Epithelial cell of proximal tubule (primary cell): ENCODE results near the gene SPTAN1. TPM values are rescaled to one million over a fixed set of nuclear protein-coding genes. Genes with fewer than 3 reads are reported as not detected.

ENCODE experiments used
- DNase-seq: peaks from one replicate; pipeline ENCODE4 v3.0.0-alpha.2; 2011; ENCODE audit warnings: low read depth
- H3K4me3 ChIP-seq: 2 replicates; pipeline ENCODE4 v1.5.1; 2011; ENCODE audit warnings: low read depth, mild to moderate bottlenecking, low read length
- CTCF ChIP-seq: conservative IDR thresholded peaks from 2 replicates; pipeline ENCODE4 v1.5.1; 2012; ENCODE audit warnings: low read depth, mild to moderate bottlenecking, low read length
- total RNA-seq: library from RNA; depleted of rRNA; stranded (reverse); fragments of >200 nt; gene quantifications from 2 replicates; pipeline ENCODE4 v1.2.3, GENCODE V29; 2015

Gene SPTAN1
- total RNA-seq, 1 donor from 2014 or later: 193 TPM

- no peak for TF ChIP-seq CTCF
- H3K4me3 ChIP-seq: no peak overlapping the region
Measured at GRCh38 chr9:128521956-128522355, 30.4 kb upstream of the SPTAN1 start.

GRCh38 chr9:128523199-128523925 is 29.0 kb upstream of the SPTAN1 start:
- H3K4me3 ChIP-seq: no peak overlapping the region
- TF ChIP-seq CTCF: no peak
- DNase-seq: no peak

More at GRCh38 chr9:128521956-128522355, 30.4 kb upstream of the SPTAN1 start:
- DNase-seq: no peak

DNA sequence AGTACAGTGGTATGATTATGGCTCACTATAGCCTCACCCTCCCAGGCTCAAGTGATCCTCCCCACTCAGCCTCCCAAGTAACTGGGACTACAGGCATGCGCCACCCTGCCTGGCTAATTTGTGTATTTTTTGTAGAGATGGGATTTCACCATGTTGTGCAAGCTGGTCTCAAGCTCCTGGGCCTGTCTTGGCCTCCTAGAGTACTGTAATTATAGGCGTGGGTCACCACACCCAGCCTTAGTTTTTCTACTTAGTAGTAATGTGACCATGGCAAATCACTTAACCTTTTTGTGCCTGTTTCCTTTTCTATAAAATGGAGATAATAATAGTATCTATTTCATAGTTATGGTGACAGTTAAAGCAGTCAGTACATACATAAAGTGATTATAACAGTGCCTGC is 25.7 kb upstream of the SPTAN1 start:
- H3K4me3 ChIP-seq: no peak overlapping the region
- no peak for TF ChIP-seq CTCF
- DNase-seq: no peak

- TF ChIP-seq CTCF: no peak
- no peak overlapping the region for H3K4me3 ChIP-seq
- DNase-seq: no peak
Measured at GRCh38 chr9:128528445-128529160, 23.8 kb upstream of the SPTAN1 start.

DNA sequence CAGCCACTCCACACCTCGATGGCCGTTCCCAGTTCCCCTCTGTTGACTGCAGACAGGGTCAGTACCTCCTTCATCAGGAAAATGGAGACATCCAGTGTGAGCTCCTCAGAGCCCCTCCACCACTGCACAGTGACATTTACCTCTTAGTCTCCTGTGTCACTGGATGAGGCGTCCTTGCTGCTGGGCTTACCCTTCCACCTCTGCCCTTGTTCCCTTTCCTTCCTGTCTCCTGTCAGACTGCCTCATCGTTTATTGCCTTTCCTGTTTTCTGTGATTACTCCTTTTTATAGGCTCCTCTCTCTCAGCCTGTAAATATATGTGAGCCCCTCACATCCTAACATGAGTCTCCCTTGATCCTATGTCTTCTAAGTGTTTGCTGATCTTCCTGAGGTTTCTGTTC is 23.2 kb upstream of the SPTAN1 start:
- no peak for DNase-seq
- no peak overlapping the region for H3K4me3 ChIP-seq
- no peak for TF ChIP-seq CTCF

DNA sequence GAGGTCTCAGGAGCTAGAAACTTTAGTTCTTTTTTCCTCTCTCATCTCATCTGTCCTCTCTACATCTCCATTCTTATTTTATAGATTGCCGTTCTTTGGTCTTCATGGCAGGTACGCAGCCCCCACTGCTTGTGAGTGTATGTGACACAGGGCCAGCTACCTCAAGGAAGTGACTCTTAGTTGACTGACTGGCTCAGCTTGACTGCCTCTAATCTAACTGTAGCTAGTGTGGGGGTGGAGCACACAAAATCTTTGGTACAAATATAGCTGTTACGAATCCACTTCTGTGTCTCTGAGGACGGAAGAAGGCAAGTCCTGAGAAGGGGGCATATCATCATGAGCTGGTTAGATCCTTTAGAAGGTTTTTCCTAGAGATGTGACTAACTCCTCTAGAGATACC is 19.8 kb upstream of the SPTAN1 start:
- DNase-seq: no peak
- TF ChIP-seq CTCF: no peak
- H3K4me3 ChIP-seq: no peak overlapping the region
